SU-DHL-6 (cell line): ENCODE data around the gene SMOC2.

Experiments used
- H2AFZ ChIP-seq: fragments of 200-600 bp; sonication (generic); 2 replicates; pipeline ENCODE4 v1.6.1; 2014; ENCODE audit warnings: low read depth, mild to moderate bottlenecking, moderate library complexity, mixed read lengths, antibody characterized with exemption, low read length; ENCODE audit not compliant: severe bottlenecking
- H3F3A ChIP-seq: fragments of 200-600 bp; shearing (Covaris generic); 2 replicates; pipeline ENCODE4 v1.6.0; 2016; ENCODE audit warnings: antibody characterized with exemption, mild to moderate bottlenecking; ENCODE audit not compliant: insufficient read depth
- H3K27ac ChIP-seq: fragments of 200-600 bp; sonication (generic); 2 replicates; pipeline ENCODE4 v1.5.1; 2016; ENCODE audit warnings: low read depth, mild to moderate bottlenecking, low read length, moderate library complexity, mixed read lengths
- H3K27me3 ChIP-seq: fragments of 200-600 bp; sonication (generic), shearing (Covaris generic); 2 replicates; pipeline ENCODE4 v1.6.0; 2014; ENCODE audit warnings: mild to moderate bottlenecking, low read length
- H3K36me3 ChIP-seq: fragments of 200-600 bp; sonication (generic); 2 replicates; pipeline ENCODE4 v1.6.1; 2014; ENCODE audit warnings: mild to moderate bottlenecking, low read length, mixed read lengths
- H3K4me2 ChIP-seq: fragments of 300-600, 200-600 bp; shearing (Covaris generic), sonication (generic); 2 replicates; pipeline ENCODE4 v1.6.0; 2014; ENCODE audit warnings: low read length, low read depth, mild to moderate bottlenecking; ENCODE audit not compliant: poor library complexity, severe bottlenecking
- H3K4me3 ChIP-seq: fragments of 200-600 bp; sonication (generic); 2 replicates; pipeline ENCODE4 v1.5.1; 2014; ENCODE audit warnings: antibody characterized with exemption, low read length, mild to moderate bottlenecking, mixed read lengths; ENCODE audit not compliant: insufficient read depth, poor library complexity, severe bottlenecking
- H3K79me2 ChIP-seq: fragments of 200-600 bp; sonication (generic); 2 replicates; pipeline ENCODE4 v1.6.1; 2014; ENCODE audit warnings: mild to moderate bottlenecking, low read length, moderate library complexity; ENCODE audit not compliant: insufficient read depth
- H3K9ac ChIP-seq: fragments of 200-600 bp; sonication (generic); 2 replicates; pipeline ENCODE4 v1.7.0; 2014; ENCODE audit warnings: mild to moderate bottlenecking, low read length
- H3K9me2 ChIP-seq: fragments of 200-600 bp; sonication (generic); replicated peaks from 2 replicates; pipeline ENCODE4 v1.6.1; 2014; ENCODE audit warnings: low read length; ENCODE audit not compliant: insufficient read depth
- H3K9me3 ChIP-seq: fragments of 200-600 bp; sonication (generic); 2 replicates; pipeline ENCODE4 v1.6.1; 2014; ENCODE audit warnings: low read length, mixed read lengths; ENCODE audit not compliant: insufficient read depth
- H4K20me1 ChIP-seq: fragments of 200-600 bp; sonication (generic); 2 replicates; pipeline ENCODE4 v1.6.1; 2014; ENCODE audit warnings: low read depth, mild to moderate bottlenecking, antibody characterized with exemption, low read length, moderate library complexity, mixed read lengths
- CTCF ChIP-seq: fragments of 200-600 bp; sonication (generic); IDR thresholded peaks from one replicate; pipeline ENCODE4 v1.5.1; 2017; ENCODE audit warnings: antibody characterized with exemption, mild to moderate bottlenecking, low read length, moderate library complexity; ENCODE audit not compliant: insufficient read depth, poor library complexity, severe bottlenecking
- EZH2phosphoT487 ChIP-seq: fragments of 200-600 bp; sonication (generic), shearing (Covaris generic); conservative IDR thresholded peaks from 2 replicates; pipeline ENCODE4 v1.6.1; 2018; ENCODE audit warnings: mild to moderate bottlenecking, antibody characterized with exemption, low read length, moderate library complexity, mixed read lengths

Gene SMOC2

GRCh38 chr6:168407842-168408241, 33.1 kb upstream of the SMOC2 start:
- Histone ChIP-seq H3K27me3 (0 out of 2 replicates have a peak, but pooled peaks cover 5% of the 10 kb centered on the region), H3K9me3 (no peaks in the 10 kb centered on the region), H3F3A (no peaks in the 10 kb centered on the region), H3K4me2 (no peak overlapping the region), H3K36me3 (no peaks in the 10 kb centered on the region), H3K79me2 (no peaks in the 10 kb centered on the region), H4K20me1 (no peaks in the 10 kb centered on the region), H3K27ac (no peak overlapping the region), H3K9ac (no peak overlapping the region), H2AFZ (no peak overlapping the region), H3K9me2 (no peaks in the 10 kb centered on the region), H3K4me3 (no peak overlapping the region)
- TF ChIP-seq EZH2phosphoT487, result no peak
- no peak for TF ChIP-seq CTCF

GRCh38 chr6:168408504-168409136, 32.4 kb upstream of the SMOC2 start:
- Histone ChIP-seq H3K9me2 (no peaks in the 10 kb centered on the region), H2AFZ (no peak overlapping the region), H3K79me2 (no peaks in the 10 kb centered on the region), H3F3A (no peaks in the 10 kb centered on the region), H3K36me3 (no peaks in the 10 kb centered on the region), H3K9ac (no peak overlapping the region), H3K27me3 (0 out of 2 replicates have a peak, but pooled peaks cover 5% of the 10 kb centered on the region), H3K9me3 (no peaks in the 10 kb centered on the region), H3K27ac (no peak overlapping the region), H3K4me2 (no peak overlapping the region), H4K20me1 (no peaks in the 10 kb centered on the region), H3K4me3 (no peak overlapping the region)
- TF ChIP-seq EZH2phosphoT487, result no peak
- TF ChIP-seq CTCF, result no peak

- Histone ChIP-seq H3K36me3 (no peaks in the 10 kb centered on the region), H3K79me2 (no peaks in the 10 kb centered on the region), H2AFZ (no peak overlapping the region), H3K27me3 (0 out of 2 replicates have a peak, but pooled peaks cover 5% of the 10 kb centered on the region), H3K4me2 (no peak overlapping the region), H3F3A (no peaks in the 10 kb centered on the region), H3K9me3 (no peaks in the 10 kb centered on the region), H4K20me1 (no peaks in the 10 kb centered on the region), H3K27ac (no peak overlapping the region), H3K9ac (no peak overlapping the region), H3K9me2 (no peaks in the 10 kb centered on the region), H3K4me3 (no peak overlapping the region)
- TF ChIP-seq EZH2phosphoT487 (no peak), CTCF (no peak)
Observed at GRCh38 chr6:168410035-168410434, 30.9 kb upstream of the SMOC2 start.
